Lower leg skin (tissue), 4 donors: ENCODE results near the gene TAS2R1. TPM values are rescaled to one million over a fixed set of nuclear protein-coding genes. Genes with fewer than 3 reads are reported as not detected.

Experiments
- DNase-seq, 2 donors: peaks; one replicate each; pipeline ENCODE4 v3.0.0-alpha.2; 2019; ENCODE audit warnings: low spot score in 2 of 2
- H3K4me3 ChIP-seq: fragments of 200-600 bp; sonication (generic); 2 replicates; pipeline ENCODE4 v1.5.1; 2017; ENCODE audit warnings: mild to moderate bottlenecking, low read depth; ENCODE audit not compliant: poor library complexity, severe bottlenecking
- CTCF ChIP-seq, 3 donors: fragments of 450-650 bp; IDR thresholded peaks; one replicate each; pipeline ENCODE4 v1.5.1; 2016; ENCODE audit warnings: antibody characterized with exemption in 3 of 3, mild to moderate bottlenecking in 3 of 3, moderate library complexity in 2 of 3
- POLR2A ChIP-seq, 2 donors: fragments of 450-650 bp; IDR thresholded peaks; one replicate each; pipeline ENCODE4 v1.6.1; 2016 to 2017; ENCODE audit warnings: antibody characterized with exemption in 2 of 2, mild to moderate bottlenecking in 1 of 2, moderate library complexity in 1 of 2
- WGBS, 2 donors: methylation state at CpG; one replicate each; pipeline ENCODE4 v1.1.5; 2018; 5-methylcytosine and 5-hydroxymethylcytosine counted together
- intact Hi-C: fragments of 100-400 bp; cut with DNase I; formaldehyde crosslinking; loops from one replicate; pipeline ENCODE4 v1.15.0; 2023; ENCODE audit warnings: low total_unique reads
- total RNA-seq, 4 donors: library from RNA; depleted of rRNA; stranded (reverse); fragments of >200 nt; gene quantifications; one replicate each; pipeline ENCODE4 v1.1.0, GENCODE V29; 2016

TAS2R1 gene
- not detected for total RNA-seq

GRCh38 chr5:9630251-9630650, at the start of gene TAS2R1:
Gene TAS2R1, minus strand, starts transcription at chr5:9630351. Its CDS starts 319 bp downstream, at chr5:9630032.
- TF ChIP-seq POLR2A (IDR thresholded peaks at IDR 0.05) = no peak
- TF ChIP-seq CTCF (IDR thresholded peaks at IDR 0.05) = no peak
- H3K4me3 ChIP-seq = no peak within 1 kb of the TSS

DNA sequence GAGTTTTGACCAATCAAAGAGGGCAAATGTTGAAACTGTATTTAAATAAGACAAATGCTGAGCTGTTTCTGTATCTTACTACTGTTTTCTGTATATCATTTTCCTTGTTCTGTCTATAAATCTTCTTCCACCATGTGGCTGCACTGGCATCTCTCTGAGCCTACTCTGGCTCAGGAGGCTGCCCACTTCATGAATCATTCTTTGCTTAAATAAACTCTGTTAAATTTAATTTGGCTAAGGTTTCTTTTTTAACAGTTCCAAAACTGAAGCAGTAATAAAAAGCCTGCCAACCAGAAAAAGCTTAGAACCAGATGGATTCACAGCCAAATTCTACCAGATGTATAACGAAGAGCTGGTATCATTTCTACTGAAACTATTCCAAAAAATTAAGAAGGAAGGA, 40.2 kb upstream of the TAS2R1 start:
- no peak overlapping the region for H3K4me3 ChIP-seq
- intact Hi-C loops = no loop called here
- TF ChIP-seq CTCF (IDR thresholded peaks at IDR 0.05) (no peak), POLR2A (IDR thresholded peaks at IDR 0.05) (no peak)
- no peak for DNase-seq
- 0 to 20% methylated on average over 1 of the region's 1 CpG for WGBS, 2 donors

More at GRCh38 chr5:9630251-9630650, at the start of gene TAS2R1:
- 79 to 86% methylated on average over 1 of the region's 1 CpG for WGBS, 2 donors
- DNase-seq = no peak
- intact Hi-C loops = no loop called here

DNA sequence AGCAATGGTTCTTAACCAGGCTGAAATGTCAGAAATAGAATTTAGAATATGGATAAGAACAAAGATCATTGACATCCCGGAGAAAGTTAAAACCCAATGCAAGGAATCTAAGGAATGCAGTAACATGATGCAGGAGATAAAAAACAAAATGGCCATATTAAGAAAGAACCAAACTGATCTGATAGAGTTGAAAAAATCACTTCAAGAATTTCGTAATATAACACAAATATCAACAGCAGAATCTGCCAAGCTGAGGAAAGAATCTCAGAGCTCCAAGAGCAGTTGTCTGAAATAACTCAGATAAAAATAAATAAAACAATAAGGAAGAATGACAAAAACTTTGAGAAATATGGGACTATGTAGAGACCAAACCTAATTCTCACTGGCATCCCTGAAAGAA, 37.8 kb upstream of the TAS2R1 start:
- 65 to 70% methylated on average over 2 of the region's 2 CpGs for WGBS, 2 donors

GRCh38 chr5:9663891-9664290, 33.7 kb upstream of the TAS2R1 start:
- WGBS, 2 donors = 84% methylated on average over 6 of the region's 6 CpGs
- TF ChIP-seq CTCF (IDR thresholded peaks at IDR 0.05) = no peak
- TF ChIP-seq POLR2A (IDR thresholded peaks at IDR 0.05) = no peak

More for the DNA sequence above, 37.8 kb upstream of the TAS2R1 start:
- no peak for TF ChIP-seq CTCF (IDR thresholded peaks at IDR 0.05)
- no peak for TF ChIP-seq POLR2A (IDR thresholded peaks at IDR 0.05)
- DNase-seq = no peak
- intact Hi-C loops = no loop called here
- no peak overlapping the region for H3K4me3 ChIP-seq

DNA sequence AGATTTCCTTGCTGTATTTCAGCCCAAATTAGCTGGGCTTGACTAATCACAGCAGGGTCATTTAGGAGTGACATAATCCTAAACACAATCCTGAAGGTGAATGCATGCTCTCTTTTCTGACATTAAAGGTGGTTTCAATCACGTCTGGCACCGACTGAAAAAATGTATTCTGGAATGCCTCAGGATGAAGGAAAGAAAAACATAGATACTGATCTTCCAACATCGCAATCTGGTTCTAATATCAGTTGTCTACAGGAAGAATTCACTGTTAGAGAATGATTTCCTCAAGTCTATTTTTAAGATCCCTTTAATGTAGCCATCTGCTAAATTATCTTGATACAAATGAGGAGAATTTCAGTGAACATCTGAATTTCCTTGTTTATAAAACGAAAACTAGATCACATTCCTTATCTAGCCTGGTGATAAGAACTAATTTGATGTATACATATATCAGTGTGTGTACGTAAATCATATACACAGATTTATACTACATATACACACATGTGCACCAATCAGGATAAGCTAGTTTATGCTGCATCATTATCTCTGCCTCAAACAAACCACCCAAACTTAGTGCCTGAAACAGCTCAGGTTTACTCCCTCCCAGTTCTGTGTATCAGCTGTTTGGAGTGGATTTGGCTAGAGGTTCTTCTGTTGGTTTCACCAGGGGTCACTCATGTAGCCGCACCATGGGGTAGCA, 31.3 kb upstream of the TAS2R1 start:
- TF ChIP-seq POLR2A (IDR thresholded peaks at IDR 0.05) (no peak), CTCF (IDR thresholded peaks at IDR 0.05) (no peak)
- no peak for DNase-seq
- WGBS, 2 donors = 40 to 41% methylated on average over 6 of the region's 6 CpGs
- intact Hi-C loops = no loop called here
- no peak overlapping the region for H3K4me3 ChIP-seq

More at GRCh38 chr5:9663891-9664290, 33.7 kb upstream of the TAS2R1 start:
- intact Hi-C loops = no loop called here
- DNase-seq = no peak
- H3K4me3 ChIP-seq = no peak overlapping the region

DNA sequence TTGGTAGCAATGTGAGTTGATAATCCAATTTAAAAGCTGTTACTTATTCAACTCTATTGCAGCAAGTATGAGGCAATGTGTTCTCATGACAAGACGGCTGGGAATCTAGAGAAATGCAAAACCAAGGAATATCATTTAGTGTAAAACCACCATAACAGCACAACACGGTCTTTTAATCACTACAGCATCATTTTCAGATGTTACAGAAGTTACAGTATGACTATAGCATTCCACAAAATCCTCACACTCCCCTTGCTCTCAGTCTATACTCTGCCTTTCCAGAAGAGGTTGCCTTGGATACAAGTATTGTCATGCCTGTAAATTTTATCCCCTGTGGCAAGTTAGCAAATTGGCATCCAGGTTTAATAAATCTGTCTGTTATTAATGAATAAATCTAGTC, 28.6 kb upstream of the TAS2R1 start:
- no peak overlapping the region for H3K4me3 ChIP-seq
- intact Hi-C loops = no loop called here
- DNase-seq = no peak
- TF ChIP-seq CTCF (IDR thresholded peaks at IDR 0.05) (no peak), POLR2A (IDR thresholded peaks at IDR 0.05) (no peak)
- 26 to 40% methylated on average over 2 of the region's 2 CpGs for WGBS, 2 donors
